A549 (cell line): ENCODE measurements around the gene POLE3. TPM values are rescaled to one million over a fixed set of nuclear protein-coding genes. Genes with fewer than 3 reads are reported as not detected.

ENCODE experiments used
- ATAC-seq, 2 experiments: fragments of 200-7000 bp in 1 of 2; fragments of >200 bp in 1 of 2; cut with Nextera tagmentation in 1 of 2; cut with Tn5 transposase in 1 of 2; 3 replicates each; pipeline versions ENCODE4 v1.8.0 to v1.9.1; 2018 to 2020; ENCODE audit warnings: mild to moderate bottlenecking in 1 of 2, moderate library complexity in 1 of 2
- CTCF ChIA-PET: fragments of 300-600 bp; sonication (Branson Sonifier 250); formaldehyde crosslinking; extraction: SDS; loops from one replicate; lab custom pipeline; 2021; ENCODE audit warnings: antibody characterized with exemption, inconsistent platforms; lab: Yijun Ruan, JAX
- POLR2A ChIA-PET: fragments of 350-600 bp; formaldehyde crosslinking; extraction: SDS; loops from one replicate; lab custom pipeline; 2021; ENCODE audit warnings: antibody characterized with exemption, inconsistent platforms; lab: Yijun Ruan, JAX
- DNase-seq, 2 experiments: peaks; one replicate each; pipeline versions ENCODE4 v3.0.0 to v3.0.0-alpha.2; 2011 to 2016; ENCODE audit warnings: low read depth in 1 of 2, low spot score in 1 of 2
- FAIRE-seq: peaks from 2 replicates; lab custom pipeline; 2011; peaks lifted over from hg19 to GRCh38; lab: Jason Lieb, UNC
- H3K27ac ChIP-seq, 2 experiments: fragments of >200 bp; sonication (Bioruptor Twin); formaldehyde crosslinking; 3 replicates each; pipeline ENCODE4 v1.5.1; 2016 to 2017
- H3K4me1 ChIP-seq: fragments of >200 bp; sonication (Bioruptor Twin); formaldehyde crosslinking; 3 replicates; pipeline ENCODE4 v1.6.1; 2016
- H3K4me2 ChIP-seq: fragments of >200 bp; sonication (Bioruptor Twin); formaldehyde crosslinking; 3 replicates; pipeline ENCODE4 v1.6.1; 2016
- H3K4me3 ChIP-seq: fragments of >200 bp; sonication (Bioruptor Twin); formaldehyde crosslinking; 3 replicates; pipeline ENCODE4 v1.5.1; 2016
- H3K9me3 ChIP-seq: fragments of >200 bp; sonication (Bioruptor Twin); formaldehyde crosslinking; 3 replicates; pipeline ENCODE4 v1.6.1; 2016
- BHLHE40 ChIP-seq: IDR thresholded peaks from 2 replicates; pipeline ENCODE4 v1.6.1; 2012; ENCODE audit warnings: low read depth, low read length, inconsistent platforms
- CEBPB ChIP-seq, 2 experiments: fragments of >200 bp in 1 of 2; sonication (Bioruptor Twin) in 1 of 2; formaldehyde crosslinking in 1 of 2; IDR thresholded peaks; 2 replicates each; pipeline ENCODE4 v1.6.1; 2012 to 2016
- CHD2 ChIP-seq: fragments of 150-350 bp; IDR thresholded peaks from 2 replicates; pipeline ENCODE4 v1.6.1; 2014; ENCODE audit warnings: low read length; ENCODE audit not compliant: partially characterized antibody
- CTCF ChIP-seq: fragments of >200 bp; sonication (Bioruptor Twin); formaldehyde crosslinking; IDR thresholded peaks from 3 replicates; pipeline ENCODE4 v1.5.1; 2016
- EHF ChIP-seq: fragments of 250-450 bp; sonication (Bioruptor Pico); IDR thresholded peaks from 2 replicates; pipeline ENCODE4 v1.5.0; 2020; ENCODE audit warnings: mild to moderate bottlenecking
- ELK1 ChIP-seq: fragments of 150-350 bp; IDR thresholded peaks from 2 replicates; pipeline ENCODE4 v1.6.1; 2014; ENCODE audit warnings: low read depth, mild to moderate bottlenecking, low read length
- ESRRA ChIP-seq: fragments of 150-350 bp; IDR thresholded peaks from 2 replicates; pipeline ENCODE4 v1.6.1; 2014; ENCODE audit warnings: mild to moderate bottlenecking, low read length, borderline replicate concordance
- GATA3 ChIP-seq: IDR thresholded peaks from 2 replicates; pipeline ENCODE4 v1.6.1; 2012; ENCODE audit warnings: borderline replicate concordance
- HMGXB4 ChIP-seq: fragments of 250-450 bp; sonication (Bioruptor Pico); IDR thresholded peaks from 2 replicates; pipeline ENCODE4 v1.5.0; 2021; ENCODE audit warnings: mild to moderate bottlenecking, moderate library complexity, borderline replicate concordance
- JUN ChIP-seq, 2 experiments: fragments of >200 bp; sonication (Bioruptor Twin); formaldehyde crosslinking; IDR thresholded peaks; 2 replicates in 1 of 2; 3 replicates in 1 of 2; pipeline ENCODE4 v1.6.1; 2016 to 2017
- MAX ChIP-seq: IDR thresholded peaks from 2 replicates; pipeline ENCODE4 v1.6.1; 2012
- MYC ChIP-seq: IDR thresholded peaks from 2 replicates; pipeline ENCODE4 v1.6.1; 2012; ENCODE audit warnings: mild to moderate bottlenecking, inconsistent platforms, low read length, improper control_type of control experiment, borderline replicate concordance
- NR3C1 ChIP-seq: fragments of >200 bp; sonication (Bioruptor Twin); formaldehyde crosslinking; IDR thresholded peaks from 3 replicates; pipeline ENCODE4 v1.6.1; 2017
- PBX3 ChIP-seq: IDR thresholded peaks from 2 replicates; pipeline ENCODE4 v1.6.1; 2012
- RNF2 ChIP-seq: fragments of 200-600 bp; sonication (generic); IDR thresholded peaks from 2 replicates; pipeline ENCODE4 v1.6.1; 2016; ENCODE audit warnings: low read depth, mild to moderate bottlenecking, antibody characterized with exemption, moderate library complexity, borderline replicate concordance
- SMC3 ChIP-seq: fragments of >200 bp; sonication (Bioruptor Twin); formaldehyde crosslinking; IDR thresholded peaks from 3 replicates; pipeline ENCODE4 v1.6.1; 2018; ENCODE audit warnings: inconsistent platforms
- USF2 ChIP-seq: fragments of 450-650 bp; IDR thresholded peaks from 2 replicates; pipeline ENCODE4 v1.6.1; 2014; ENCODE audit warnings: antibody characterized with exemption
- WGBS: methylation state at CpG from one replicate; pipeline ENCODE4 v1.1.6; 2017; ENCODE audit errors: missing lambda C conversion rate; 5-methylcytosine and 5-hydroxymethylcytosine counted together
- polyA plus RNA-seq, 4 experiments: library from polyadenylated mRNA; depleted of rRNA in 3 of 4; stranded (reverse); fragments of >200 nt; fragmentation: RNase III in 1 of 4; extraction: RNeasy Plus Mini Kit Qiagen cat#74134 plus additional on column Dnase treatment in 1 of 4; gene quantifications; 2 replicates in 3 of 4; 3 replicates in 1 of 4; pipeline ENCODE4 v1.2.3, GENCODE V29; 2011 to 2017

The POLE3 gene
- polyA plus RNA-seq, 2 of the 4 experiments (the other 2 are of a cell fraction) = 92.2 to 143 TPM

GRCh38 chr9:113364951-113365350, 45.5 kb downstream of the POLE3 start:
- WGBS = 86% methylated on average over 1 of the region's 1 CpG
- no peak overlapping the region for H3K27ac ChIP-seq
- H3K4me2 ChIP-seq = no peak overlapping the region
- no peaks in the 10 kb centered on the region for H3K9me3 ChIP-seq
- H3K4me1 ChIP-seq = peaks cover 13% of the 10 kb centered on the region
- no peak overlapping the region for H3K4me3 ChIP-seq
- FAIRE-seq (no peak), DNase-seq (no peak), ATAC-seq (no peak)
- CTCF ChIA-PET = interaction anchor here (0.6 to 1.6 kb wide), 6 partner anchors 11 to 1909 kb away, joined by 3 to 5 read pairs (median 3); partner anchors contain the start of gene ALAD
- TF ChIP-seq ELK1 = no peak
- POLR2A ChIA-PET = no interaction called here

GRCh38 chr9:113363336-113363735, 47.1 kb downstream of the POLE3 start:
- WGBS = 65% methylated on average over 3 of the region's 3 CpGs
- no peak overlapping the region for H3K4me2 ChIP-seq
- FAIRE-seq (no peak), DNase-seq (no peak), ATAC-seq (no peak)
- H3K27ac ChIP-seq = no peak overlapping the region
- no peaks in the 10 kb centered on the region for H3K9me3 ChIP-seq
- H3K4me1 ChIP-seq = peaks cover 13% of the 10 kb centered on the region
- ChIA-PET POLR2A (interaction anchor here (1.1 kb wide), 1 partner anchor 14 kb away, joined by 3 read pairs; the partner anchor contains the start of gene HDHD3), CTCF (interaction anchor here (1.0 to 1.6 kb wide), 4 partner anchors 9 to 91 kb away, joined by 3 to 5 read pairs (median 4); partner anchors contain the start of gene ALAD)
- H3K4me3 ChIP-seq = no peak overlapping the region
- TF ChIP-seq USF2 = no peak
- TF ChIP-seq SMC3 = no peak
- TF ChIP-seq, all 56 proteins: peak for 0

GRCh38 chr9:113361304-113362018, 49.0 kb downstream of the POLE3 start:
- no peak for TF ChIP-seq HMGXB4
- no peak for TF ChIP-seq RNF2
- no peak for TF ChIP-seq BHLHE40
- no peak for TF ChIP-seq CHD2
- TF ChIP-seq NR3C1 = no peak
- TF ChIP-seq CEBPB (IDR thresholded peaks at IDR 0.05) = no peak
- TF ChIP-seq GATA3 = no peak
- TF ChIP-seq EHF (CRISPR knock-in tag) = no peak
- no peak for TF ChIP-seq CTCF
- no peak for TF ChIP-seq MAX
- no peak for TF ChIP-seq JUN (IDR thresholded peaks at IDR 0.05)
- no peak for TF ChIP-seq PBX3
- TF ChIP-seq ESRRA = no peak
- TF ChIP-seq MYC = no peak
- no peak for FAIRE-seq
- WGBS = 54% methylated on average over 7 of the region's 7 CpGs
- H3K4me1 ChIP-seq = peaks cover 13% of the 10 kb centered on the region
- H3K4me3 ChIP-seq = no peak overlapping the region
- H3K9me3 ChIP-seq = no peaks in the 10 kb centered on the region
- H3K4me2 ChIP-seq = 0 out of 3 replicates have a peak overlapping the region, but pooled peaks have one; percentile 28
- ATAC-seq = peak; percentile 75 to 81; a peak in 5 of 6 replicates
- ChIA-PET POLR2A (interaction anchor here (1.1 to 1.2 kb wide), 2 partner anchors 15 to 86 kb away, joined by 3 read pairs; partner anchors contain the start of genes CDC26 and HDHD3), CTCF (interaction anchor here (0.6 to 2.5 kb wide), 6 partner anchors 11 to 139 kb away, joined by 4 to 10 read pairs (median 5); partner anchors contain the start of gene WDR31)
- DNase-seq = no peak
- H3K27ac ChIP-seq = no peak overlapping the region
